GM23338 (cell line): ENCODE data around the gene MICALL2. TPM values are rescaled to one million over a fixed set of nuclear protein-coding genes. Genes with fewer than 3 reads are reported as not detected.

Experiments
- ATAC-seq: fragments of 200-7000 bp; cut with Tn5 transposase; 3 replicates; pipeline ENCODE4 v1.9.1; 2020
- DNase-seq: peaks from one replicate; pipeline ENCODE4 v3.0.0-alpha.2; 2015; ENCODE audit warnings: low spot score
- H2AFZ ChIP-seq: fragments of 200-600 bp; sonication (generic); 2 replicates; pipeline ENCODE4 v1.8.0; 2016; ENCODE audit warnings: antibody characterized with exemption, mild to moderate bottlenecking, moderate library complexity
- H3F3A ChIP-seq: fragments of 200-600 bp; sonication (generic); replicated peaks from 2 replicates; pipeline ENCODE4 v1.8.0; 2017; ENCODE audit warnings: antibody characterized with exemption, mixed run types, low read depth
- H3K27ac ChIP-seq: fragments of 200-600 bp; sonication (generic); 2 replicates; pipeline ENCODE4 v1.6.1; 2016; ENCODE audit warnings: low read depth
- H3K27me3 ChIP-seq: fragments of 200-600 bp; sonication (generic); 2 replicates; pipeline ENCODE4 v1.8.0; 2016; ENCODE audit warnings: mild to moderate bottlenecking, mixed run types, moderate library complexity; ENCODE audit not compliant: insufficient read depth
- H3K36me3 ChIP-seq: fragments of 200-600 bp; sonication (generic); 2 replicates; pipeline ENCODE4 v1.8.0; 2016; ENCODE audit warnings: mild to moderate bottlenecking; ENCODE audit not compliant: insufficient read depth
- H3K4me1 ChIP-seq: fragments of 200-600 bp; sonication (generic); 2 replicates; pipeline ENCODE4 v1.8.0; 2016; ENCODE audit warnings: mild to moderate bottlenecking, moderate library complexity; ENCODE audit not compliant: insufficient read depth
- H3K4me2 ChIP-seq: fragments of 200-600 bp; sonication (generic); 2 replicates; pipeline ENCODE4 v1.7.1; 2017; ENCODE audit warnings: mixed run types
- H3K4me3 ChIP-seq: fragments of 200-600 bp; sonication (generic); 2 replicates; pipeline ENCODE4 v1.6.1; 2016; ENCODE audit warnings: mixed run types
- H3K79me2 ChIP-seq: fragments of 200-600 bp; sonication (generic); replicated peaks from 2 replicates; pipeline ENCODE4 v1.8.0; 2017; ENCODE audit warnings: mild to moderate bottlenecking; ENCODE audit not compliant: insufficient read depth
- H3K9me2 ChIP-seq: fragments of 200-600 bp; sonication (generic); 2 replicates; pipeline ENCODE4 v1.8.0; 2017; ENCODE audit not compliant: insufficient read depth
- H4K20me1 ChIP-seq: fragments of 200-600 bp; sonication (generic); replicated peaks from 2 replicates; pipeline ENCODE4 v1.8.0; 2017; ENCODE audit warnings: mild to moderate bottlenecking; ENCODE audit not compliant: insufficient read depth
- H3K27ac Mint-ChIP-seq: 2 replicates; pipeline ENCODE4 v1.8.0; 2020; ENCODE audit warnings: inconsistent platforms, mild to moderate bottlenecking, moderate library complexity, mixed read lengths
- H3K27me3 Mint-ChIP-seq: 3 replicates; pipeline ENCODE4 v1.8.0; 2022; ENCODE audit warnings: low read depth, mild to moderate bottlenecking, moderate library complexity, mixed read lengths, inconsistent platforms; ENCODE audit not compliant: insufficient read depth, poor library complexity
- H3K36me3 Mint-ChIP-seq: 3 replicates; pipeline ENCODE4 v1.8.0; 2021; ENCODE audit warnings: low read depth, mild to moderate bottlenecking, inconsistent platforms, moderate library complexity, mixed read lengths
- H3K4me1 Mint-ChIP-seq: 3 replicates; pipeline ENCODE4 v1.8.0; 2020; ENCODE audit warnings: mild to moderate bottlenecking, inconsistent platforms, mixed read lengths
- H3K4me3 Mint-ChIP-seq: 3 replicates; pipeline ENCODE4 v1.8.0; 2021; ENCODE audit warnings: moderate library complexity, mild to moderate bottlenecking, inconsistent platforms, mixed read lengths
- H3K9me3 Mint-ChIP-seq: 3 replicates; pipeline ENCODE4 v1.8.0; 2020; ENCODE audit warnings: moderate library complexity, mild to moderate bottlenecking, inconsistent platforms, mixed read lengths
- ETS1 ChIP-seq: IDR thresholded peaks from 2 replicates; pipeline ENCODE4 v1.6.1; 2016; ENCODE audit warnings: antibody characterized with exemption
- EZH2 ChIP-seq: fragments of 200-600 bp; sonication (generic); IDR thresholded peaks from one replicate; pipeline ENCODE4 v1.8.0; 2017; ENCODE audit warnings: antibody characterized with exemption, mild to moderate bottlenecking, low read depth; ENCODE audit not compliant: unreplicated experiment
- EZH2phosphoT487 ChIP-seq: fragments of 200-600 bp; sonication (generic); IDR thresholded peaks from one replicate; pipeline ENCODE4 v1.8.1; 2018; ENCODE audit warnings: antibody characterized with exemption; ENCODE audit not compliant: unreplicated experiment
- POLR2AphosphoS5 ChIP-seq: IDR thresholded peaks from 2 replicates; pipeline ENCODE4 v1.6.1; 2016; ENCODE audit warnings: antibody characterized with exemption, low read depth
- REST ChIP-seq: IDR thresholded peaks from one replicate; pipeline ENCODE4 v1.6.1; 2018; ENCODE audit warnings: antibody characterized with exemption; ENCODE audit not compliant: unreplicated experiment
- STAT1 ChIP-seq: IDR thresholded peaks from one replicate; pipeline ENCODE4 v1.6.1; 2016; ENCODE audit warnings: antibody characterized with exemption; ENCODE audit not compliant: unreplicated experiment
- ZNF114 ChIP-seq: fragments of 250-450 bp; sonication (Bioruptor Pico); IDR thresholded peaks from 2 replicates; pipeline ENCODE4 v1.5.0; 2020; ENCODE audit warnings: mild to moderate bottlenecking, moderate library complexity
- ZNF331 ChIP-seq: fragments of 250-450 bp; sonication (Bioruptor Pico); IDR thresholded peaks from 2 replicates; pipeline ENCODE4 v1.5.0; 2020; ENCODE audit warnings: low read depth, mild to moderate bottlenecking, moderate library complexity
- ZNF462 ChIP-seq: fragments of 250-450 bp; sonication (Bioruptor Pico); IDR thresholded peaks from 2 replicates; pipeline ENCODE4 v1.5.0; 2020; ENCODE audit warnings: mild to moderate bottlenecking, moderate library complexity
- polyA plus RNA-seq: library from polyadenylated mRNA; unstranded; fragments of >200 nt; fragmentation: Nextera tagmentation; extraction: Ambion mirVana; gene quantifications from 2 replicates; pipeline ENCODE4 v1.2.1, GENCODE V29; 2016
- total RNA-seq: library from RNA; depleted of rRNA; stranded (reverse); fragments of >200 nt; shearing (Covaris generic); gene quantifications from 2 replicates; pipeline ENCODE4 v1.2.3, GENCODE V29; 2014

MICALL2 gene
- total and polyA plus RNA-seq, 2 experiments from 2014 or later, result 7.0 to 13.0 TPM

- Mint-ChIP-seq H3K4me1 (peaks cover 2% of the 10 kb centered on the region; the same call in 1 of the 3 replicates), H3K27ac (no peak overlapping the region), H3K4me3 (no peak overlapping the region), H3K27me3 (peaks cover 6% of the 10 kb centered on the region), H3K36me3 (no peaks in the 10 kb centered on the region), H3K9me3 (no peaks in the 10 kb centered on the region; the same call in 2 of the 3 replicates)
- Histone ChIP-seq H2AFZ (no peak overlapping the region), H4K20me1 (no peaks in the 10 kb centered on the region), H3F3A (no peaks in the 10 kb centered on the region), H3K27me3 (no peaks in the 10 kb centered on the region), H3K4me3 (no peak overlapping the region), H3K36me3 (no peaks in the 10 kb centered on the region), H3K27ac (no peak overlapping the region), H3K79me2 (no peaks in the 10 kb centered on the region), H3K9me2 (no peaks in the 10 kb centered on the region), H3K4me1 (no peaks in the 10 kb centered on the region), H3K4me2 (no peak overlapping the region)
- DNase-seq (no peak), ATAC-seq (no peak)
- no peak for TF ChIP-seq EZH2
- TF ChIP-seq EZH2phosphoT487, result no peak
- TF ChIP-seq REST, result no peak
- no peak for TF ChIP-seq POLR2AphosphoS5
- TF ChIP-seq ZNF331 (CRISPR knock-in tag), result no peak
- no peak for TF ChIP-seq ETS1
Observed at GRCh38 chr7:1449951-1450350, 9.3 kb downstream of the MICALL2 start.

GRCh38 chr7:1449501-1449900 lies 9.8 kb downstream of the MICALL2 start:
- H3K4me2 ChIP-seq, result no peak overlapping the region
- DNase-seq, result no peak
- no peak overlapping the region for H3K27ac ChIP-seq
- no peaks in the 10 kb centered on the region for H3K36me3 ChIP-seq
- H3K9me2 ChIP-seq, result no peaks in the 10 kb centered on the region
- H3K4me3 ChIP-seq, result no peak overlapping the region
- no peaks in the 10 kb centered on the region for H3F3A ChIP-seq
- H3K27ac Mint-ChIP-seq, result no peak overlapping the region
- H3K4me1 ChIP-seq, result no peaks in the 10 kb centered on the region
- H3K36me3 Mint-ChIP-seq, result no peaks in the 10 kb centered on the region
- H4K20me1 ChIP-seq, result no peaks in the 10 kb centered on the region
- no peaks in the 10 kb centered on the region; the same call in 2 of the 3 replicates for H3K9me3 Mint-ChIP-seq
- H3K4me3 Mint-ChIP-seq, result no peak overlapping the region
- peaks cover 2% of the 10 kb centered on the region; the same call in 1 of the 3 replicates for H3K4me1 Mint-ChIP-seq
- ATAC-seq, result no peak
- H3K79me2 ChIP-seq, result no peaks in the 10 kb centered on the region
- peaks cover 6% of the 10 kb centered on the region for H3K27me3 Mint-ChIP-seq
- no peaks in the 10 kb centered on the region for H3K27me3 ChIP-seq
- H2AFZ ChIP-seq, result no peak overlapping the region
- TF ChIP-seq EZH2, result no peak
- no peak for TF ChIP-seq ZNF114
- TF ChIP-seq EZH2phosphoT487, result no peak
- no peak for TF ChIP-seq ZNF462
- no peak for TF ChIP-seq STAT1
